H1 (cell line): ENCODE results near the gene TEX26. TPM values are rescaled to one million over a fixed set of nuclear protein-coding genes. Genes with fewer than 3 reads are reported as not detected.

Experiments used
- CTCF ChIA-PET: fragments of 300-600 bp; sonication (Branson Sonifier 250); formaldehyde crosslinking; loops from one replicate; lab custom pipeline; 2021; ENCODE audit not compliant: partially characterized antibody; lab: Charles Lee
- POLR2A ChIA-PET: fragments of 300-600 bp; sonication (Branson Sonifier 250); formaldehyde crosslinking; loops from one replicate; lab custom pipeline; 2021; ENCODE audit warnings: inconsistent platforms; ENCODE audit not compliant: partially characterized antibody; lab: Charles Lee
- DNase-seq, 2 experiments: peaks; one replicate each; pipeline versions ENCODE4 v3.0.0 to v3.0.0-alpha.2; 2010 to 2022; ENCODE audit warnings: low spot score in 2 of 2, low read depth in 1 of 2, mixed read lengths in 1 of 2
- FAIRE-seq: peaks from 2 replicates; lab custom pipeline; 2011; peaks lifted over from hg19 to GRCh38; lab: Jason Lieb, UNC
- H2AFZ ChIP-seq: 2 replicates; pipeline ENCODE4 v1.8.1; 2012; ENCODE audit warnings: low read length, inconsistent platforms
- H2AK5ac ChIP-seq: 2 replicates; pipeline ENCODE4 v1.6.1; 2013; ENCODE audit warnings: low read depth, low read length
- H2BK120ac ChIP-seq: replicated peaks from 2 replicates; pipeline ENCODE3; 2013; ENCODE audit warnings: low read depth, low read length, inconsistent platforms
- H2BK12ac ChIP-seq: 2 replicates; pipeline ENCODE4 v1.6.1; 2013; ENCODE audit warnings: low read depth, low read length
- H2BK15ac ChIP-seq: 2 replicates; pipeline ENCODE4 v1.6.1; 2013; ENCODE audit warnings: low read length
- H2BK20ac ChIP-seq: 2 replicates; pipeline ENCODE4 v1.6.1; 2013; ENCODE audit warnings: low read length
- H2BK5ac ChIP-seq: 2 replicates; pipeline ENCODE4 v1.6.1; 2013; ENCODE audit warnings: low read depth, low read length
- H3K14ac ChIP-seq: 2 replicates; pipeline ENCODE4 v1.6.1; 2013; ENCODE audit warnings: inconsistent platforms; ENCODE audit not compliant: insufficient read length
- H3K18ac ChIP-seq: 2 replicates; pipeline ENCODE4 v1.6.1; 2013; ENCODE audit warnings: low read length; ENCODE audit errors: extremely low read depth
- H3K23ac ChIP-seq: 2 replicates; pipeline ENCODE4 v1.6.1; 2013; ENCODE audit warnings: inconsistent platforms; ENCODE audit not compliant: insufficient read length
- H3K23me2 ChIP-seq: 2 replicates; pipeline ENCODE4 v1.6.1; 2013; ENCODE audit warnings: low read depth, low read length
- H3K27ac ChIP-seq: 2 replicates; pipeline ENCODE4 v1.6.1; 2011; ENCODE audit warnings: low read depth, low read length, inconsistent platforms
- H3K27me3 ChIP-seq, 4 experiments: replicated peaks in 1 of 4; 1 replicate in 1 of 4; 2 replicates in 3 of 4; pipeline versions ENCODE4 v1.6.1 to v1.8.1; 2011 to 2013; ENCODE audit warnings: low read length in 3 of 4, mild to moderate bottlenecking in 3 of 4, inconsistent platforms in 2 of 4, mixed read lengths in 2 of 4, moderate library complexity in 1 of 4; ENCODE audit not compliant: control insufficient read depth in 3 of 4, insufficient read depth in 3 of 4; ENCODE audit errors: extremely low read depth in 1 of 4
- H3K36me3 ChIP-seq, 4 experiments: 2 replicates each; pipeline versions ENCODE4 v1.6.1 to v1.8.1; 2011 to 2013; ENCODE audit warnings: mild to moderate bottlenecking in 4 of 4, low read length in 3 of 4, moderate library complexity in 2 of 4, control low read depth in 1 of 4, inconsistent platforms in 1 of 4; ENCODE audit not compliant: insufficient read depth in 4 of 4, control insufficient read depth in 2 of 4
- H3K4ac ChIP-seq: replicated peaks from 2 replicates; pipeline ENCODE3; 2013; ENCODE audit warnings: low read length, low read depth, mixed read lengths, inconsistent platforms; ENCODE audit not compliant: insufficient read length
- H3K4me1 ChIP-seq, 4 experiments: replicated peaks in 1 of 4; 1 replicate in 1 of 4; 2 replicates in 3 of 4; pipeline versions ENCODE4 v1.6.1 to v1.8.1; 2011 to 2013; ENCODE audit warnings: low read length in 3 of 4, inconsistent platforms in 2 of 4, mixed read lengths in 1 of 4; ENCODE audit not compliant: insufficient read depth in 4 of 4, control insufficient read depth in 3 of 4
- H3K4me2 ChIP-seq, 2 experiments: 2 replicates each; pipeline versions ENCODE4 v1.6.1 to v1.8.1; 2011 to 2013; ENCODE audit warnings: low read depth in 2 of 2, low read length in 2 of 2, control low read depth in 1 of 2, inconsistent platforms in 1 of 2, mild to moderate bottlenecking in 1 of 2; ENCODE audit not compliant: insufficient read depth in 1 of 2
- H3K4me3 ChIP-seq, 4 experiments: fragments of 200-600, 300-600 bp in 1 of 4; sonication (generic), shearing (Covaris generic), sonication (Bioruptor Twin) in 1 of 4; 2 replicates each; pipeline versions ENCODE4 v1.5.1 to v1.8.1; 2011 to 2016; ENCODE audit warnings: low read length in 4 of 4, low read depth in 3 of 4, control low read depth in 2 of 4, inconsistent platforms in 2 of 4, mild to moderate bottlenecking in 2 of 4, mixed read lengths in 1 of 4, moderate library complexity in 1 of 4; ENCODE audit not compliant: insufficient read depth in 2 of 4; ENCODE audit errors: extremely low read depth in 1 of 4
- H3K56ac ChIP-seq: replicated peaks from 2 replicates; pipeline ENCODE3; 2013; ENCODE audit warnings: low read depth, mild to moderate bottlenecking, mixed read lengths, low read length, inconsistent platforms; ENCODE audit not compliant: insufficient read length
- H3K79me1 ChIP-seq: 2 replicates; pipeline ENCODE4 v1.6.1; 2013; ENCODE audit warnings: low read depth, low read length, control low read depth
- H3K79me2 ChIP-seq, 2 experiments: 2 replicates each; pipeline versions ENCODE4 v1.6.1 to v1.8.1; 2012 to 2013; ENCODE audit warnings: low read length in 2 of 2, mild to moderate bottlenecking in 2 of 2, inconsistent platforms in 1 of 2; ENCODE audit not compliant: insufficient read depth in 2 of 2, control insufficient read depth in 1 of 2
- H3K9ac ChIP-seq, 4 experiments: replicated peaks in 1 of 4; 1 replicate in 1 of 4; 2 replicates in 3 of 4; pipeline versions ENCODE4 v1.6.1 to v1.8.1; 2011 to 2013; ENCODE audit warnings: low read depth in 3 of 4, low read length in 3 of 4, control low read depth in 2 of 4, mild to moderate bottlenecking in 2 of 4, moderate library complexity in 2 of 4, inconsistent platforms in 1 of 4; ENCODE audit errors: extremely low read depth in 1 of 4
- H3K9me3 ChIP-seq, 2 experiments: 2 replicates each; pipeline versions ENCODE4 v1.6.1 to v1.8.1; 2012 to 2013; ENCODE audit warnings: mild to moderate bottlenecking in 2 of 2, moderate library complexity in 2 of 2, control low read depth in 1 of 2, inconsistent platforms in 1 of 2, low read depth in 1 of 2, low read length in 1 of 2, mixed read lengths in 1 of 2; ENCODE audit not compliant: insufficient read depth in 2 of 2
- H4K20me1 ChIP-seq, 2 experiments: replicated peaks in 1 of 2; 2 replicates each; pipeline versions ENCODE3 to v1.8.1; 2011 to 2013; ENCODE audit warnings: inconsistent platforms in 2 of 2, low read length in 2 of 2, mild to moderate bottlenecking in 1 of 2; ENCODE audit not compliant: insufficient read depth in 2 of 2, control insufficient read depth in 1 of 2
- H4K5ac ChIP-seq: 2 replicates; pipeline ENCODE4 v1.6.1; 2013; ENCODE audit warnings: low read length, low read depth, mixed read lengths, inconsistent platforms; ENCODE audit not compliant: insufficient read length
- H4K8ac ChIP-seq: 2 replicates; pipeline ENCODE4 v1.8.0; 2013; ENCODE audit warnings: mild to moderate bottlenecking, moderate library complexity, low read length, inconsistent platforms; ENCODE audit not compliant: insufficient read depth; ENCODE audit errors: extremely low read depth
- H4K91ac ChIP-seq: replicated peaks from 2 replicates; pipeline ENCODE3; 2013; ENCODE audit warnings: low read length, mixed read lengths, inconsistent platforms; ENCODE audit not compliant: insufficient read length
- E2F6 ChIP-seq: IDR thresholded peaks from 2 replicates; pipeline ENCODE4 v1.6.1; 2012; ENCODE audit warnings: inconsistent platforms
- EGR1 ChIP-seq: IDR thresholded peaks from 2 replicates; pipeline ENCODE4 v1.6.1; 2011; ENCODE audit warnings: low read depth, low read length, borderline replicate concordance
- MAFK ChIP-seq: IDR thresholded peaks from 2 replicates; pipeline ENCODE4 v1.6.1; 2012; ENCODE audit warnings: low read depth, mild to moderate bottlenecking, improper control_type of control experiment, low read length
- NRF1 ChIP-seq: IDR thresholded peaks from 2 replicates; pipeline ENCODE4 v1.6.1; 2011; ENCODE audit warnings: mild to moderate bottlenecking, low read depth, low read length, improper control_type of control experiment
- RAD21 ChIP-seq, 2 experiments: IDR thresholded peaks in 1 of 2; conservative IDR thresholded peaks in 1 of 2; 2 replicates each; pipeline ENCODE4 v1.6.1; 2011; ENCODE audit warnings: low read depth in 2 of 2, low read length in 2 of 2, improper control_type of control experiment in 1 of 2, inconsistent platforms in 1 of 2, mild to moderate bottlenecking in 1 of 2, moderate library complexity in 1 of 2
- SP1 ChIP-seq: IDR thresholded peaks from 2 replicates; pipeline ENCODE4 v1.6.1; 2011; ENCODE audit warnings: low read depth, low read length
- SP2 ChIP-seq: IDR thresholded peaks from 2 replicates; pipeline ENCODE4 v1.6.1; 2012; ENCODE audit warnings: mild to moderate bottlenecking, low read length, inconsistent platforms
- TBP ChIP-seq: IDR thresholded peaks from 2 replicates; pipeline ENCODE4 v1.6.1; 2011; ENCODE audit warnings: low read depth, low read length, improper control_type of control experiment
- WGBS, 2 experiments: shearing (Covaris generic) in 1 of 2; methylation state at CpG; one replicate each; pipeline versions ENCODE4 v1.1.6 to v1.1.7; 2013 to 2015; ENCODE audit warnings: low lambda C conversion rate in 2 of 2, mixed read lengths in 2 of 2, inconsistent platforms in 1 of 2, low coverage in 1 of 2, missing lambda C conversion rate in 1 of 2; ENCODE audit not compliant: insufficient replicate concordance in 2 of 2, insufficient coverage in 1 of 2, insufficient read length in 1 of 2; ENCODE audit errors: extremely low coverage in 1 of 2, missing lambda C conversion rate in 1 of 2; 5-methylcytosine and 5-hydroxymethylcytosine counted together
- polyA plus RNA-seq, 7 experiments: library from polyadenylated mRNA; depleted of rRNA in 3 of 7; stranded (reverse) in 5 of 7; unstranded in 2 of 7; fragments of >200 nt in 5 of 7; fragments of 200-250 nt in 2 of 7; gene quantifications; 1 replicate in 5 of 7; 2 replicates in 1 of 7; 4 replicates in 1 of 7; pipeline versions ENCODE4 v1.2.1 to v1.2.3, GENCODE V29; 2011 to 2013; ENCODE audit warnings: missing spikeins in 2 of 7, mixed read lengths in 2 of 7
- total RNA-seq: library from RNA; stranded (reverse); fragmentation: NEBNext Ultra II Directional; extraction: Animal tissue kit (Norgen Biotek cat#: 25700); gene quantifications from 2 replicates; pipeline ENCODE4 v1.2.1, GENCODE V29; 2021
- TF ChIP-seq, protein P1 (sequence below): IDR thresholded peaks from 2 replicates; pipeline ENCODE4 v1.6.1; 2012; ENCODE audit warnings: inconsistent platforms
- TF ChIP-seq, protein P2 (sequence below), 3 experiments: IDR thresholded peaks; 1 replicate in 2 of 3; 2 replicates in 1 of 3; pipeline versions ENCODE4 v1.5.1 to v1.6.1; 2011; ENCODE audit warnings: low read length in 3 of 3, mild to moderate bottlenecking in 3 of 3, inconsistent platforms in 2 of 3, low read depth in 1 of 3, moderate library complexity in 1 of 3; ENCODE audit not compliant: insufficient read depth in 1 of 3; ENCODE audit errors: control extremely low read depth in 1 of 3

Gene TEX26
- total and polyA plus RNA-seq, 2 of the 8 experiments (the other 6 are each of a cell fraction or from before 2014, with no cell fraction given) = not detected

DNA sequence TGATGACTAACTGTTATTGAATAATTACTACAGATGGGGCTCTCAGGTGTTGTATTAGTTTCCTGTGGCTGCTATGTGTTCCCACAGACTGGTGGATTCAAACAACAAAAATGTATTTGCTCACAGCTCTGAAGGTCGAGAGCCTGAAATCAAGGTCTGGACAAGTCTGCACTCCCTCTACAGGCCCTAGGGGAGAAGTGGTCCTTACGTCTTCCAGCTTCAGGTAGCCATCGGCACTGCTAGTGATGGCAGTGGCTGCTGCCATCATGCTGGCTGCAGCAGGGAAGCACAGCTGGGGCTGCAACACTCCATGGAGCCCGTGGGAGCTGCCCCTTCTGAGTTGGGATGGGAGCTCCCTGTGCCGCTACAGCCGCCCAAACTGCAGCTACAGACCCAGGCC, 1.9 kb downstream of the TEX26 start:
- Histone ChIP-seq H2BK15ac (no peak overlapping the region), H3K4ac (no peak overlapping the region), H3K18ac (no peak overlapping the region), H3K9me3 (no peaks in the 10 kb centered on the region), H2AFZ (peak overlapping the region; percentile 60; the same call in 1 of the 2 replicates), H2BK12ac (no peak overlapping the region), H4K20me1 (no peaks in the 10 kb centered on the region), H3K27me3 (peaks cover 2 to 9% (median 6%) of the 10 kb centered on the region in 4 experiments), H3K4me3 (no peak overlapping the region), H3K23me2 (peaks cover 4% of the 10 kb centered on the region; the same call in 1 of the 2 replicates), H3K79me1 (no peaks in the 10 kb centered on the region), H3K9ac (no peak overlapping the region), H2AK5ac (no peak overlapping the region), H4K91ac (no peak overlapping the region), H3K4me1 (peaks cover 0 to 3% (median 3%) of the 10 kb centered on the region in 4 experiments; a peak in 3 of 7 replicates), H3K14ac (no peak overlapping the region), H3K27ac (no peak overlapping the region), H2BK5ac (no peak overlapping the region), H2BK120ac (no peak overlapping the region), H3K79me2 (no peaks in the 10 kb centered on the region), H4K8ac (no peak overlapping the region), H3K36me3 (no peaks in the 10 kb centered on the region), H3K56ac (no peak overlapping the region)
- no peak for DNase-seq
- POLR2A ChIA-PET = no interaction called here
- FAIRE-seq = peak; percentile 76
- CTCF ChIA-PET = interaction anchor here (0.7 to 4.6 kb wide), 23 partner anchors 12 to 139 kb away, joined by 3 to 22 read pairs (median 4); no protein-coding TSS in a partner anchor
- 74% methylated on average over 6 of the region's 6 CpGs; no CpG with 5 or more reads in 1 of the 2 experiments for whole genome bisulfite sequencing, 2 experiments
- TF ChIP-seq, protein P1, sequence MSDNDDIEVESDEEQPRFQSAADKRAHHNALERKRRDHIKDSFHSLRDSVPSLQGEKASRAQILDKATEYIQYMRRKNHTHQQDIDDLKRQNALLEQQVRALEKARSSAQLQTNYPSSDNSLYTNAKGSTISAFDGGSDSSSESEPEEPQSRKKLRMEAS = no peak
- TF ChIP-seq MAFK (no peak), RAD21 (IDR thresholded peaks at IDR 0.05 in 1 of 2, conservative IDR thresholded peaks at IDR 0.05 in 1 of 2; ENCODE audit: low read depth in 2 of 2, low read length in 2 of 2) (peak; percentile 28 to 53; a peak in 3 of 4 replicates), TBP (no peak), EGR1 (no peak), E2F6 (no peak), SP1 (no peak), SP2 (no peak), NRF1 (no peak)
- TF ChIP-seq, protein P2, sequence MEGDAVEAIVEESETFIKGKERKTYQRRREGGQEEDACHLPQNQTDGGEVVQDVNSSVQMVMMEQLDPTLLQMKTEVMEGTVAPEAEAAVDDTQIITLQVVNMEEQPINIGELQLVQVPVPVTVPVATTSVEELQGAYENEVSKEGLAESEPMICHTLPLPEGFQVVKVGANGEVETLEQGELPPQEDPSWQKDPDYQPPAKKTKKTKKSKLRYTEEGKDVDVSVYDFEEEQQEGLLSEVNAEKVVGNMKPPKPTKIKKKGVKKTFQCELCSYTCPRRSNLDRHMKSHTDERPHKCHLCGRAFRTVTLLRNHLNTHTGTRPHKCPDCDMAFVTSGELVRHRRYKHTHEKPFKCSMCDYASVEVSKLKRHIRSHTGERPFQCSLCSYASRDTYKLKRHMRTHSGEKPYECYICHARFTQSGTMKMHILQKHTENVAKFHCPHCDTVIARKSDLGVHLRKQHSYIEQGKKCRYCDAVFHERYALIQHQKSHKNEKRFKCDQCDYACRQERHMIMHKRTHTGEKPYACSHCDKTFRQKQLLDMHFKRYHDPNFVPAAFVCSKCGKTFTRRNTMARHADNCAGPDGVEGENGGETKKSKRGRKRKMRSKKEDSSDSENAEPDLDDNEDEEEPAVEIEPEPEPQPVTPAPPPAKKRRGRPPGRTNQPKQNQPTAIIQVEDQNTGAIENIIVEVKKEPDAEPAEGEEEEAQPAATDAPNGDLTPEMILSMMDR (IDR thresholded peaks at IDR 0.05; ENCODE audit: control extremely low read depth in 1 of 3, insufficient read depth in 1 of 3, low read depth in 1 of 3, low read length in 3 of 3) = peak; percentile 53 to 73 (median 61)
- TF ChIP-seq, all 59 proteins: peak for 2
- H4K5ac ChIP-seq = no peak overlapping the region
- no peak overlapping the region for H3K4me2 ChIP-seq
- no peak overlapping the region for H3K23ac ChIP-seq
- H2BK20ac ChIP-seq = no peak overlapping the region
